ENCODE data around the gene PDCD1.
"Not testable (repeated sequence)": the region's sequence is repeated elsewhere in the genome, so short reads cannot be mapped to it uniquely, and the experiment has no call there.

PDCD1 gene

DNA sequence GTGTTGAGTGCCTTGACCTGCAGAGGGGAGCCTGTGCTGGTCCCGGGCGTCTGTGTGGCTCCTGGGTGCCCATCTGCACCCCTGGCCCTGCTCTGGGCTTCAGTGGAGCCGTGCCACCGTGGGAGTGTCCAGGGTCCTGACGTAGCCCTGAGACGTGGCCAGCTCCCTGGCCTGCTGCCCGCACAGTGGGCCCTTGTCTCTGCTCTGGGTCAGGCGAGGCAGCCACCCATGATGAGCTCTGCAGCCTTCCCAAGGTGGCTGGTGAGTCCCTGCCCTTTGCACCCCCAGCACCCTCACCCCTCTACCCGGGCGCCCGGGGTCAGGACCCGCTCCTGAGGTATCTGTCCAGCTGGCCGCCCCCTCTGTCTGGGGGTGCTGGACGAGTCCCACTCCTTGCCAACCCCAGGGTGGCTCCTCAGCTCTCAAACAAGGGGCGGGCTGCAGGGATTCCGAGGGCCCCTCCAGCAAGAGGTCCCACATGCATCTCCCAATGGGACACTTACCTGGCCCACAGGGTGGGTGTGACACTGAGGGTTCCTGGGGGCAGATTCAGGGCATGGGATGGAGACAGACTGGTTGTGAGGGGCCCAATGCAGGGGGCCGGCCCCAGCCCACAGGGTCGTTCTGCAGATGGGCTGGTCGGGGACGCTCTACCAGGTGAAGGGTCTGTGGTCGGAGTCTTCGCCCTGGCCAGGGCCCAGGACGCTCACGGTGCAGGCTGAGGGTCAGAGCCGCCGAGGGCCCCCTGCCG is 47.3 kb downstream of the PDCD1 start:
- no peak for DNase-seq

- DNase-seq: no peak
These were observed 48.1 kb downstream of the PDCD1 start for GRCh38 chr2:241810307-241811200.

GRCh38 chr2:241809383-241810306 is 49.0 kb downstream of the PDCD1 start:
- no peak for DNase-seq

DNA sequence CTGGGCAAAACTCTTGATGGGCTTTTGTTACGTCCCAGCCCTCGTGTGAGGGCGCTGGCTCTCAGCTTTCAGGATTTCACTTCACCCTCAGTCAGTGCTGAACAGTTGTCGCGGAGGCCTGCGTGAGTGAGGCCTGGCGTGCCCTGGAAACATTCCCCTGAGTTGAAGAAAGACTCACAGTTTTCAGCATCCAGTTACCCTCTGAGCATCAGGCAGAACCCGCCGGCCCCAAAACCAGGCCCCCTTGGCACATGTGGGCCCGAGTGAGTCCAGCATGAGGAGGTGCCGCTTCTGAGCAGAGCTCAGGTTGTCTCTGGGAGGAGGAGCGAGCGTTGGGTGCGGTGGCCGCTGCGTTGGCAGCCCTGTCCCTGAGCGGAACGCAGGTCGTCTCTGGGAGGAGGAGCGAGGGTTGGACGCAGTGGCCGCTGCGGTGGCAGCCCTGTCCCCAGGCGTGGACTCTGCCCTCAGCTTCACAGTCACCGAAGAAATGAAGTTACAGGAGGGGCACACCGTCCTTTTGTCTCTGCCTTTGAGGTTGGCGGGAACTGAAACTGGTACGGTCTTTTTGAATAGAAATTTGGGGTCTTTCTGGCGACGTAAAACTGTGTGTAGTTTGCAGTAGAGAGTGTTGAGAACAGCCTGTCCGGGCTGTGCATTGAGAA is 49.8 kb downstream of the PDCD1 start, which contains the start of gene NEU4:
Gene NEU4, plus strand, starts transcription at position 473 of the 662 bp plus-strand sequence. CDS start 5,292 bp downstream, outside the sequence.
- no peak for DNase-seq

- DNase-seq: no peak
These were observed 50.5 kb downstream of the PDCD1 start for GRCh38 chr2:241808051-241808720.

GRCh38 chr2:241806217-241806616 is 52.5 kb downstream of the PDCD1 start:
- not testable (repeated sequence) for DNase-seq

- DNase-seq: no peak
These were observed 54.1 kb downstream of the PDCD1 start for GRCh38 chr2:241804326-241805229.

GRCh38 chr2:241803387-241804325 is 55.0 kb downstream of the PDCD1 start:
- peak; percentile 23 for DNase-seq

DNA sequence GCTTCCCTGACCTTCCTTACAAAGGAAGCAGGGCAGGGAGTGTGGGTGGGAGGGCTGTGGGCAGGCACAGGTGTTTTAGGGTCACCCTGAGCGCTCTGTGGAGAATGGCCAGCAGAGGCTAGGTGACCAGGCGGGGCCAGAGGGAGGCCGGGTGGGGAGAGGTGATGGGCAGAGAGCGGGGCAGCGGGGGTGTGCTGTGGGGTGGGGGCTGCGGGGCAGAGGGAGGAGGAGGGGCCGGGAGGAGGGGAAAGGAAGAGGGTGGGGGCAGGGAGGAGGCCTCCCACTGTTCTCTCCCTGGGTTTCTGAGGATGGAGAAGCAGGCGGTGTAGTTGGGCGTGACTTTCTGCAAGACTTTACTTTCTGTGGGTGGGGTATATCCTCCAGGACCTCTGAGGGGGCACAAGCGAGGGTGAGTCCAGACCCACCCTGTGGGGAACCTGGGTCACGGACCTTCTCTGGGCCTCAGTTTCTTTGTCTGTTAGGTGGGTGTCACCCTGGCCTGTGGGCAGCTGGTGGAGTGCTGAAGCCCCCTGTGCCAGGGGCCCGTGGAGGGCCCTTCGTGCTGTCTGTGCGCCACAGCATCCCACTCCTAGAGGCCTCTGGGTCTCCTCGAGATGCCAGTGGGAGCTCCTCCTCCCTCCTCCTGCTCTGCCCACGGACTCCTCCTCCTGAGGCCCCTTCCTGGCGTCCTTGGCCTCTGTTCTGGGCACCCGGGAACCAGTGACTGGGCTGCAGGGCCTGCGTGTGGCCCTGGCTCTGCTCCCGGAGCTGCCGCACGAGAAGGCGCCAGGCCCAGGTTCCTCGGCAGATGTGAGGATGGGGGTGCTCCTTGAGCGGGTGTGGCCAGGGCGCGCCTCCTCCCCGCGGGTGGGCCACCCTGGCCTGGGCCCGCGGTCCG is 56.0 kb downstream of the PDCD1 start:
- DNase-seq: no peak

GRCh38 chr2:241801611-241802420 is 56.9 kb downstream of the PDCD1 start:
- no peak for DNase-seq

- not testable (repeated sequence) for DNase-seq
These were observed 58.3 kb downstream of the PDCD1 start for GRCh38 chr2:241800198-241800903.

Data from NCI-H2029 (cell line).